ENCODE results near the gene CCDC88A. TPM values are rescaled to one million over a fixed set of nuclear protein-coding genes. Genes with fewer than 3 reads are reported as not detected.

The CCDC88A gene
- polyA plus RNA-seq, 1 experiment: 18.7 TPM

DNA sequence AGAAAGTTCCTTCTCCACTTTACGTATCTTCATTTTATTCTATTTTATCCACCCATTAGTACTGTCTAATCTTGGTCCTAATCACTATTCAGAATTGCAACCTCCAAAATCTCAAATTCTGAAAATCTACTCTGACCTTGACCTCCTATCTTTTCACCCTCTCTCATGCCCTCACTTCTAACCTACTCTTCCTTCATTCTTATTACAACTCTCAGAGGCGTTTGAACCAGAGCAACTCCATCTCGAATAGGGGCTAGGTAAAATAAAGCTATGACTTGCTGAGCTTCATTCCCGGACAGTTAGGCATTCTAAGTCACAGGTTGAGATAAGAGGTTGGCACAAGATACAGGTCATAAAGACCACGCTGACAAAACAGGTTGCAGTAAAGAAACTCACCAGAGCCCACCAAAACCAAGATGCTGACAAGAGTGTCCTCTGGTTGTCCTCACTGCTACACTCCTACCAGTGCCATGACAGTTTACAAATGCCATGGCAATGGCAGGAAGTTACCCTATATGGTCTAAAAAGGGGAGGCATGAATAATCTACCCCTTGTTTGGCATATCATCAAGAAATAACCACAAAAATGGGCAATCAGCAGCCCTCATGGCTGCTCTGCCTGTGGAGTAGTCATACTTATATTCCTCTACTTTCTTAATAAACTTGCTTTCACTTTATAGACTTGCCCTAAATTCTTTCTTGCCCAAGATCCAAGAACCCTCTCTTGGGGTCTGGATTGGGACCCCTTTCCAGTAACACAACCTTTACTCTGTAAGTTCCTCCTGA, 11.4 kb downstream of the CCDC88A start:
- H3K27me3 ChIP-seq (ENCODE audit: control insufficient read depth, insufficient read depth, low read length): no peaks in the 10 kb centered on the region

DNA sequence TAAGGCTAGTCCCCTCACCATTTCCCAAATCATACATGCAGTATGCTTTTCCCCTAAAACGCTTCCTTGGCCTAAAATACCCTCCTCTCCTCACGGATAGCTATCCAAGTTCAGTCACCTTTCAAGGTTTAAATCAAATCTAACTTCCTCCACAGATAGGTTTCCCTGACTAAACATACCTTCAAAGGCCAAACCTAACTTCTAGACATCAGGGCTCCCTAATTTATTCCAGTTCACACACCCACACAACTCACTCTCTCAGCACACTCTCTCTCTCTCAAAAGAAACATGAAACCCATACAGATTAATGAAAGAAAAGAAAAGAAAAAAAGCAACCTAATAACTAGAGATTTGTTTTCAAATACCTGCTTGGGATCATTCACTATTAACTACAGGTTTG, 14.5 kb downstream of the CCDC88A start:
- TF ChIP-seq, protein P1, sequence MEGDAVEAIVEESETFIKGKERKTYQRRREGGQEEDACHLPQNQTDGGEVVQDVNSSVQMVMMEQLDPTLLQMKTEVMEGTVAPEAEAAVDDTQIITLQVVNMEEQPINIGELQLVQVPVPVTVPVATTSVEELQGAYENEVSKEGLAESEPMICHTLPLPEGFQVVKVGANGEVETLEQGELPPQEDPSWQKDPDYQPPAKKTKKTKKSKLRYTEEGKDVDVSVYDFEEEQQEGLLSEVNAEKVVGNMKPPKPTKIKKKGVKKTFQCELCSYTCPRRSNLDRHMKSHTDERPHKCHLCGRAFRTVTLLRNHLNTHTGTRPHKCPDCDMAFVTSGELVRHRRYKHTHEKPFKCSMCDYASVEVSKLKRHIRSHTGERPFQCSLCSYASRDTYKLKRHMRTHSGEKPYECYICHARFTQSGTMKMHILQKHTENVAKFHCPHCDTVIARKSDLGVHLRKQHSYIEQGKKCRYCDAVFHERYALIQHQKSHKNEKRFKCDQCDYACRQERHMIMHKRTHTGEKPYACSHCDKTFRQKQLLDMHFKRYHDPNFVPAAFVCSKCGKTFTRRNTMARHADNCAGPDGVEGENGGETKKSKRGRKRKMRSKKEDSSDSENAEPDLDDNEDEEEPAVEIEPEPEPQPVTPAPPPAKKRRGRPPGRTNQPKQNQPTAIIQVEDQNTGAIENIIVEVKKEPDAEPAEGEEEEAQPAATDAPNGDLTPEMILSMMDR (IDR thresholded peaks at IDR 0.05; ENCODE audit: insufficient read depth, low read depth, low read length): no peak
- CTCF ChIA-PET: no interaction called here
- no peak overlapping the region for H3K4me3 ChIP-seq (ENCODE audit: low read depth, low read length)
- no peak for DNase-seq (ENCODE audit: low read depth)
- POLR2A ChIA-PET: no interaction called here
- H3K27me3 ChIP-seq (ENCODE audit: control insufficient read depth, insufficient read depth, low read length): no peaks in the 10 kb centered on the region
- no peaks in the 10 kb centered on the region; the same call in 1 of the 2 replicates for H3K36me3 ChIP-seq (ENCODE audit: control insufficient read depth, insufficient read depth, low read length)

More for the DNA sequence above, 11.4 kb downstream of the CCDC88A start:
- ChIA-PET CTCF (no interaction called here), POLR2A (no interaction called here)
- Histone ChIP-seq H3K36me3 (ENCODE audit: control insufficient read depth, insufficient read depth, low read length) (peaks cover 1% of the 10 kb centered on the region; the same call in 1 of the 2 replicates), H3K4me3 (ENCODE audit: low read depth, low read length) (no peak overlapping the region)
- no peak for DNase-seq (ENCODE audit: low read depth)
- TF ChIP-seq, protein P1 (IDR thresholded peaks at IDR 0.05; ENCODE audit: insufficient read depth, low read depth, low read length): no peak

DNA sequence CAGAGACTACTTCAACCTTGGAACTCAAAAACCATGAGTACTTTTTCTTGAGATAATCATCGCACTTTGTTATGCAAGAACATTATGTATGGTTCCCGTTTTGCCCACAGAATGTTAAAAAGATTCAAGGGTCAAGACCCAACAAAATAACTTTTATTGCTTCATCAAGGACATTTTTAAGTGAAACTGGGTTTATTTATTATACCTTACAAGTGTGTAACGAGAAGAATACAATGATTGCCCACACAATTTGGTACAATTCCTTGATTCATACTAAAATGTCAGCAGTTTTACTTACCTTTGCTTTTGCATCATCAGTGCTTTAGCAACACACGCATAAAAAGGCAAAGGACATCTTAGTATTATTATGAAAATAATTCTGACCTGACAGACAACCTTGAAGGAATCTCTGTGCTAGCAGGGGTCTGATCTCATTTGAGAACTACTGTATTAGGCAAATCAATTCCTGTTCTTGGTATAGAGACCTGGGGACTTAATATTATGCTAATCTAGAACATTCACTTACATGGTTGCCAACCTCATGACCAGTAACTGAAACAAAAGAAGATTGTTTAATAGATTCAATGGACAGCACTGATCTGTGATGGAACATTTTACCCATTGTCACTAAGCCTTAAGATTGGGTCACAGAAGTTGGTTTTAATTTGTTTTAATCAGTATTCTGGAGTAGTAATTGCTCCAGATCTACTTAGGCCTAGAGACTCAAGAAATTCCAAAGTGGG, 16.2 kb downstream of the CCDC88A start:
- ChIA-PET POLR2A (no interaction called here), CTCF (interaction anchor here (0.6 kb wide), 1 partner anchor 119 kb away, joined by 6 read pairs; no protein-coding TSS in a partner anchor)
- Histone ChIP-seq H3K4me3 (ENCODE audit: low read depth, low read length) (no peak overlapping the region), H3K36me3 (ENCODE audit: control insufficient read depth, insufficient read depth, low read length) (no peaks in the 10 kb centered on the region; the same call in 1 of the 2 replicates), H3K27me3 (ENCODE audit: control insufficient read depth, insufficient read depth, low read length) (no peaks in the 10 kb centered on the region)
- DNase-seq (ENCODE audit: low read depth): no peak
- TF ChIP-seq, protein P1 (IDR thresholded peaks at IDR 0.05; ENCODE audit: insufficient read depth, low read depth, low read length): no peak

DNA sequence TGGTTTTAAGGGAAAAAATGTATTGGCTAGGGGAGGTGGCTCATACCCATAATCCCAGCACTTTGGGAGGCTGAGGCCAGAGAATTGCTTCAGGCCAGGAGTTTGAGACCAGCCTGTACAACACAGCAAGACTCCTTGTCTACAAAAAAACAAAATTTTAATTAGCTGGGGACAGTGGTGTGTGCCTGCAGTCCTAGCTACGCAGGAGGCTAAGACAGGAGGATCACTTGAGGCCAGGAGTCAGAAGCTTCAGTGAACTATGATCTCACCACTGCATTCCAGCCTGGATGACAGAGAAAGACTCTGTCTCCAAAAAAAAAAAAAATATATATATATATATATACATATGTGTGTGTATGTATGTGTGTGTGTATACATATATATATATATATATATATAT, 18.5 kb downstream of the CCDC88A start:
- Histone ChIP-seq H3K36me3 (ENCODE audit: control insufficient read depth, insufficient read depth, low read length) (no peaks in the 10 kb centered on the region; the same call in 1 of the 2 replicates), H3K27me3 (ENCODE audit: control insufficient read depth, insufficient read depth, low read length) (no peaks in the 10 kb centered on the region), H3K4me3 (ENCODE audit: low read depth, low read length) (no peak overlapping the region)
- DNase-seq (ENCODE audit: low read depth): no peak
- POLR2A ChIA-PET: no interaction called here
- TF ChIP-seq, protein P1 (IDR thresholded peaks at IDR 0.05; ENCODE audit: insufficient read depth, low read depth, low read length): no peak
- CTCF ChIA-PET: interaction anchor here (1.5 kb wide), 1 partner anchor 10 kb away, joined by 7 read pairs; no protein-coding TSS in a partner anchor

DNA sequence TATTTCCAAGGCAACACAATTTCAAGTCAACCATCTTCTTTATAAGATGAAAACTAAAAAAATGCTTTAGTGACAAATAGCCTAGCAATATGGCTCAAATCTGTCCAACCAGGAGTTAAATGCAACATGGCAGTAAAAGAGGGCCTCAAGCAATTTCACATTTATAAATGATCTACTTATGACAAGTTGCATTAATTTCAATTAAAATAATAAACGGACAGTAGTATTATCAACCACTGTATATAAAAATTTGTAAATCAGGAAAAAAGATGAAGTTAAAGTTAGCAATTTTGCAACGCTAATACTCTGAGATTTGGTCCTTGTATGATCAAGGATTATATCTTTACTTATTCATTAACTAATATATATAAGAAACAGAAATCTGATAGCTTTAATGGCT, 19.3 kb downstream of the CCDC88A start:
- DNase-seq (ENCODE audit: low read depth): no peak
- Histone ChIP-seq H3K36me3 (ENCODE audit: control insufficient read depth, insufficient read depth, low read length) (no peaks in the 10 kb centered on the region), H3K27me3 (ENCODE audit: control insufficient read depth, insufficient read depth, low read length) (no peaks in the 10 kb centered on the region), H3K4me3 (ENCODE audit: low read depth, low read length) (no peak overlapping the region)
- TF ChIP-seq, protein P1 (IDR thresholded peaks at IDR 0.05; ENCODE audit: insufficient read depth, low read depth, low read length): no peak
- ChIA-PET POLR2A (no interaction called here), CTCF (no interaction called here)
